Astrocyte of the cerebellum (primary cell): ENCODE measurements around the gene RADIL.

ENCODE experiments used
- DNase-seq: peaks from one replicate; pipeline ENCODE4 v3.0.0-alpha.2; 2011; ENCODE audit warnings: low read depth
- H3K4me3 ChIP-seq: 2 replicates; pipeline ENCODE4 v1.5.1; 2011; ENCODE audit warnings: mild to moderate bottlenecking, low read depth, low read length, moderate library complexity
- in situ Hi-C: cut with HindIII; loops from 2 replicates; pipeline ENCODE4 v1.10.0; 2017; ENCODE audit warnings: low sequenced_read_pairs
- TF ChIP-seq, protein P1 (sequence below): IDR thresholded peaks from 2 replicates; pipeline ENCODE4 v1.5.1; 2012; ENCODE audit warnings: low read length, low read depth, moderate library complexity, mild to moderate bottlenecking; ENCODE audit errors: missing control alignments

Gene RADIL

GRCh38 chr7:4824120-4824775, 59.3 kb downstream of the RADIL start:
- no peak for DNase-seq
- H3K4me3 ChIP-seq = no peak overlapping the region
- TF ChIP-seq, protein P1, sequence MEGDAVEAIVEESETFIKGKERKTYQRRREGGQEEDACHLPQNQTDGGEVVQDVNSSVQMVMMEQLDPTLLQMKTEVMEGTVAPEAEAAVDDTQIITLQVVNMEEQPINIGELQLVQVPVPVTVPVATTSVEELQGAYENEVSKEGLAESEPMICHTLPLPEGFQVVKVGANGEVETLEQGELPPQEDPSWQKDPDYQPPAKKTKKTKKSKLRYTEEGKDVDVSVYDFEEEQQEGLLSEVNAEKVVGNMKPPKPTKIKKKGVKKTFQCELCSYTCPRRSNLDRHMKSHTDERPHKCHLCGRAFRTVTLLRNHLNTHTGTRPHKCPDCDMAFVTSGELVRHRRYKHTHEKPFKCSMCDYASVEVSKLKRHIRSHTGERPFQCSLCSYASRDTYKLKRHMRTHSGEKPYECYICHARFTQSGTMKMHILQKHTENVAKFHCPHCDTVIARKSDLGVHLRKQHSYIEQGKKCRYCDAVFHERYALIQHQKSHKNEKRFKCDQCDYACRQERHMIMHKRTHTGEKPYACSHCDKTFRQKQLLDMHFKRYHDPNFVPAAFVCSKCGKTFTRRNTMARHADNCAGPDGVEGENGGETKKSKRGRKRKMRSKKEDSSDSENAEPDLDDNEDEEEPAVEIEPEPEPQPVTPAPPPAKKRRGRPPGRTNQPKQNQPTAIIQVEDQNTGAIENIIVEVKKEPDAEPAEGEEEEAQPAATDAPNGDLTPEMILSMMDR = no peak
- in situ Hi-C loops = loop anchor here (25.0 kb wide), 1 partner anchor 263 kb away; no protein-coding TSS in a partner anchor

DNA sequence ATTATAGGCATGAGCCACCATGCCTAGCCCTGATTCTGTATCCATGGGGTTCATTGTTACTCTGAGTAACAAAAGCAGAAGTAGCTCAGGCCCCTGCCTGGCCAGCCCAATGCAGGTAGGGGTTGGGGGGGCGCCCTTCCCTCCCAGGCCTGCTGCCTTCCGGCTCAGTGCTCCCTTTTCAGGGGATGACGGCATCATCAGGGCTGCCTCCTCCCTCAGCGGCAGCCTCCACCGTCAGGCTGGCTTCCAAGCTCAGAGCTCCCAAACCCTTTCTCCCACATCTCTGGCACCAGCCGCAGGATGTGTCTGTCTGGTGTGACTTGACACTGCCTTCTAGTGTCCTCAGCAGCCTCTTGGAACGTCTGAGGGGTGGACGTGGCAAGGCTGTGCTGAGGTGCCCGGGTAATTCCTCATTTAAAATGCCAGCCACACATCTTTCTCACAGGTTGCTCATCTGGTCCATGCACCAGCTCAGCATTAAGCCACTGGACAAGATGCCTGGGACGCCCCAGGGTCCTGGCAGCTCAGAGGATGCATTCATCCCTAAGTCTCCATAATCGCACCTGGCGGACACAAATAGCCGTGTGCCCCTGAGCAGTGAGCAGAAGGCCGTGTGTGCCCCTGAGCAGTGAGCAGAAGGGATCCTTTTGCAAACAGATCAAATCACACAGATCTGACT, 59.9 kb downstream of the RADIL start:
- in situ Hi-C loops = loop anchor here (25.0 kb wide), 1 partner anchor 264 kb away; no protein-coding TSS in a partner anchor
- H3K4me3 ChIP-seq = no peak overlapping the region
- TF ChIP-seq, protein P1 = no peak
- no peak for DNase-seq

DNA sequence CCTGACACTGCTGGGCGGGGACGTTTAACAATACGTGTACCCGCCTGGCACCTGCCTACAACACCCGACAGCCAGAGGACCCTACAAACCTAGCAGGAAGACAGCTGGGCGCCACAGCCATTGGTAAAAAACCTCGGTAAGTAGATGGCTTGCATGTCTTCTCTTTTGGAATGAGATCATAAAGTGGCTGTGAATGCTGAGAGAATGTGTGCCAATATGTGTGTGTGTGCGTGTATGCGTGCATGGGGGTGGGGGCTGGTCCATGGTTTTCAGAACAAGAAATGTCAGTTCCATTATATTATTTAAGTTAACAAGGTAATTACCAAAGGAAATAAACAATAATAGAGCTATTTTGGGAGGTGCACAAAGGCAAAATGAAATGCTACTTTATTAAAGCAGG, 60.8 kb downstream of the RADIL start:
- DNase-seq = no peak
- in situ Hi-C loops = loop anchor here (25.0 kb wide), 1 partner anchor 265 kb away; no protein-coding TSS in a partner anchor
- no peak overlapping the region for H3K4me3 ChIP-seq
- TF ChIP-seq, protein P1 = no peak

DNA sequence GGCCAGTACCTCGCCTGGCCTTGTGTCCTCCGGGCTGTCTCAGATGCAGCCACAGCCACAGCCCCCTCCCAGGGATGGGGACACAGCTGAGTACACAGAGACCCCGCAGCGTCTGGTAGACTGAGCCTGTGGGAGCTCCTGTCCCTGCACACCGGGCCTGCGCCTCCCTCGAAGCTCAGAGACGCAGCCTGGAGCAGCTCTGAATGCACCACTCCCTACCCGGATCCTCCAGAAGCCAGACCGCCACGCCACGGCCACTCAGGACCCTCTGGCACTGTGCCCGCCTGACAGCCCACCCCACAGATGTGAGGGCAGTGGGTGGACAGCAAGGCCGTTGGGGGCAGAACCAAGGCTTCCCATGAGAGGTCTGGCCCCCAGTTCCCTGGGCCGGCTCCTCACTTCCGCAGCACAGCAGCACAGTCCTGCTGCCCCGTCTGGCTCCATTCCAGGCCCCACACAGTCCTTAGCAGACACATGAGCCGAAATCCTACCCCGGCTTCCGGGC, 62.5 kb downstream of the RADIL start:
- H3K4me3 ChIP-seq = no peak overlapping the region
- TF ChIP-seq, protein P1 = no peak
- in situ Hi-C loops = loop anchor here (25.0 kb wide), 1 partner anchor 266 kb away; no protein-coding TSS in a partner anchor
- no peak for DNase-seq

DNA sequence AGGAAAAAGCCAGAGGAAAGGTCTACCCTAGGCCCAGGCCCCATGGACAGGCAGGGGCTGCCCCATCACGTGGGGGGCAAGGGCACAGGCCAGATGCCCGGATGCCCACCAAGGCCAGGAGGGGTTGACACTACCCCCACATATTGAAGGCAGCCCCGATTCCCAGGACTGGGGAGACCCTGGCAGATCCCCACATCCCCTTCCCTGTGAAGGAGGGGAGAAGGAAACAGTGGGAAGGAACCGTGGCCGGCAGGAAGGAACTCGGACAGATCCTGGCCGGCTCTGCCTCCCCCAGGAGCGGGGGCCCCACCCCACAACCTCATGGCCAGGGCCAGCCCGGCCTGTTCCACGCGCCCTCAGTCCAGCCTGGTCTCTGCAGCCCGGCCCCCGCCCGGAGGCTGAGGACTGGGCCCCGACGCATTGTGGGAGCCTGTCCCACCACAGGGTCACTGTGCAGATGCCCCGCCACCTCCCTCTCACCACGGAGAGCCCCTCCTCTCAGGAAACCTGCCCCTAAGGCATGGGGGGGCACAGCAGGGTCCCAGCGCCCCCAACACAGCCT, 63.0 kb downstream of the RADIL start:
- TF ChIP-seq, protein P1 = no peak
- DNase-seq = no peak
- in situ Hi-C loops = loop anchor here (25.0 kb wide), 1 partner anchor 267 kb away; no protein-coding TSS in a partner anchor
- no peak overlapping the region for H3K4me3 ChIP-seq
